GM10847 (cell line): ENCODE measurements around the gene PFKFB3.

Experiments used
- POLR2A ChIP-seq: IDR thresholded peaks from 2 replicates; pipeline ENCODE4 v1.6.1; 2011; ENCODE audit not compliant: insufficient read length; ENCODE audit errors: extremely low read depth

The PFKFB3 gene

GRCh38 chr10:6224781-6225180, 22.0 kb downstream of the PFKFB3 start:
- no peak for TF ChIP-seq POLR2A

GRCh38 chr10:6225263-6225814, 22.6 kb downstream of the PFKFB3 start:
- TF ChIP-seq POLR2A, result no peak

- no peak for TF ChIP-seq POLR2A
Observed at GRCh38 chr10:6226216-6226615, 23.5 kb downstream of the PFKFB3 start.

GRCh38 chr10:6227346-6227745, 24.6 kb downstream of the PFKFB3 start:
- TF ChIP-seq POLR2A, result no peak

- TF ChIP-seq POLR2A, result no peak
Observed at GRCh38 chr10:6228010-6228511, 25.3 kb downstream of the PFKFB3 start.

- no peak for TF ChIP-seq POLR2A
Observed at GRCh38 chr10:6228647-6229046, 25.9 kb downstream of the PFKFB3 start.

- TF ChIP-seq POLR2A, result no peak
Observed at GRCh38 chr10:6229290-6229689, 26.6 kb downstream of the PFKFB3 start.

GRCh38 chr10:6229746-6230145, 27.0 kb downstream of the PFKFB3 start:
- no peak for TF ChIP-seq POLR2A

- TF ChIP-seq POLR2A, result no peak
Observed at GRCh38 chr10:6230315-6230714, 27.6 kb downstream of the PFKFB3 start.

- no peak for TF ChIP-seq POLR2A
Observed at GRCh38 chr10:6231146-6231545, 28.4 kb downstream of the PFKFB3 start.

GRCh38 chr10:6231730-6232129, 29.0 kb downstream of the PFKFB3 start:
- no peak for TF ChIP-seq POLR2A

GRCh38 chr10:6232225-6232807, 29.6 kb downstream of the PFKFB3 start:
- TF ChIP-seq POLR2A, result no peak

- no peak for TF ChIP-seq POLR2A
Observed at GRCh38 chr10:6232846-6233724, 30.4 kb downstream of the PFKFB3 start.

GRCh38 chr10:6233725-6234277, 31.1 kb downstream of the PFKFB3 start:
- no peak for TF ChIP-seq POLR2A

- no peak for TF ChIP-seq POLR2A
Observed at GRCh38 chr10:6234371-6234770, 31.6 kb downstream of the PFKFB3 start.
